SU-DHL-6 (cell line): ENCODE results near the gene TRIM38.

ENCODE experiments used
- H2AFZ ChIP-seq: fragments of 200-600 bp; sonication (generic); 2 replicates; pipeline ENCODE4 v1.6.1; 2014; ENCODE audit warnings: low read depth, mild to moderate bottlenecking, moderate library complexity, mixed read lengths, antibody characterized with exemption, low read length; ENCODE audit not compliant: severe bottlenecking
- H3F3A ChIP-seq: fragments of 200-600 bp; shearing (Covaris generic); 2 replicates; pipeline ENCODE4 v1.6.0; 2016; ENCODE audit warnings: antibody characterized with exemption, mild to moderate bottlenecking; ENCODE audit not compliant: insufficient read depth
- H3K27ac ChIP-seq: fragments of 200-600 bp; sonication (generic); 2 replicates; pipeline ENCODE4 v1.5.1; 2016; ENCODE audit warnings: low read depth, mild to moderate bottlenecking, low read length, moderate library complexity, mixed read lengths
- H3K27me3 ChIP-seq: fragments of 200-600 bp; sonication (generic), shearing (Covaris generic); 2 replicates; pipeline ENCODE4 v1.6.0; 2014; ENCODE audit warnings: mild to moderate bottlenecking, low read length
- H3K36me3 ChIP-seq: fragments of 200-600 bp; sonication (generic); 2 replicates; pipeline ENCODE4 v1.6.1; 2014; ENCODE audit warnings: mild to moderate bottlenecking, low read length, mixed read lengths
- H3K4me2 ChIP-seq: fragments of 300-600, 200-600 bp; shearing (Covaris generic), sonication (generic); 2 replicates; pipeline ENCODE4 v1.6.0; 2014; ENCODE audit warnings: low read length, low read depth, mild to moderate bottlenecking; ENCODE audit not compliant: poor library complexity, severe bottlenecking
- H3K4me3 ChIP-seq: fragments of 200-600 bp; sonication (generic); 2 replicates; pipeline ENCODE4 v1.5.1; 2014; ENCODE audit warnings: antibody characterized with exemption, low read length, mild to moderate bottlenecking, mixed read lengths; ENCODE audit not compliant: insufficient read depth, poor library complexity, severe bottlenecking
- H3K79me2 ChIP-seq: fragments of 200-600 bp; sonication (generic); 2 replicates; pipeline ENCODE4 v1.6.1; 2014; ENCODE audit warnings: mild to moderate bottlenecking, low read length, moderate library complexity; ENCODE audit not compliant: insufficient read depth
- H3K9ac ChIP-seq: fragments of 200-600 bp; sonication (generic); 2 replicates; pipeline ENCODE4 v1.7.0; 2014; ENCODE audit warnings: mild to moderate bottlenecking, low read length
- H3K9me2 ChIP-seq: fragments of 200-600 bp; sonication (generic); replicated peaks from 2 replicates; pipeline ENCODE4 v1.6.1; 2014; ENCODE audit warnings: low read length; ENCODE audit not compliant: insufficient read depth
- H3K9me3 ChIP-seq: fragments of 200-600 bp; sonication (generic); 2 replicates; pipeline ENCODE4 v1.6.1; 2014; ENCODE audit warnings: low read length, mixed read lengths; ENCODE audit not compliant: insufficient read depth
- H4K20me1 ChIP-seq: fragments of 200-600 bp; sonication (generic); 2 replicates; pipeline ENCODE4 v1.6.1; 2014; ENCODE audit warnings: low read depth, mild to moderate bottlenecking, antibody characterized with exemption, low read length, moderate library complexity, mixed read lengths
- CTCF ChIP-seq: fragments of 200-600 bp; sonication (generic); IDR thresholded peaks from one replicate; pipeline ENCODE4 v1.5.1; 2017; ENCODE audit warnings: antibody characterized with exemption, mild to moderate bottlenecking, low read length, moderate library complexity; ENCODE audit not compliant: insufficient read depth, poor library complexity, severe bottlenecking
- EZH2phosphoT487 ChIP-seq: fragments of 200-600 bp; sonication (generic), shearing (Covaris generic); conservative IDR thresholded peaks from 2 replicates; pipeline ENCODE4 v1.6.1; 2018; ENCODE audit warnings: mild to moderate bottlenecking, antibody characterized with exemption, low read length, moderate library complexity, mixed read lengths

Gene TRIM38

DNA sequence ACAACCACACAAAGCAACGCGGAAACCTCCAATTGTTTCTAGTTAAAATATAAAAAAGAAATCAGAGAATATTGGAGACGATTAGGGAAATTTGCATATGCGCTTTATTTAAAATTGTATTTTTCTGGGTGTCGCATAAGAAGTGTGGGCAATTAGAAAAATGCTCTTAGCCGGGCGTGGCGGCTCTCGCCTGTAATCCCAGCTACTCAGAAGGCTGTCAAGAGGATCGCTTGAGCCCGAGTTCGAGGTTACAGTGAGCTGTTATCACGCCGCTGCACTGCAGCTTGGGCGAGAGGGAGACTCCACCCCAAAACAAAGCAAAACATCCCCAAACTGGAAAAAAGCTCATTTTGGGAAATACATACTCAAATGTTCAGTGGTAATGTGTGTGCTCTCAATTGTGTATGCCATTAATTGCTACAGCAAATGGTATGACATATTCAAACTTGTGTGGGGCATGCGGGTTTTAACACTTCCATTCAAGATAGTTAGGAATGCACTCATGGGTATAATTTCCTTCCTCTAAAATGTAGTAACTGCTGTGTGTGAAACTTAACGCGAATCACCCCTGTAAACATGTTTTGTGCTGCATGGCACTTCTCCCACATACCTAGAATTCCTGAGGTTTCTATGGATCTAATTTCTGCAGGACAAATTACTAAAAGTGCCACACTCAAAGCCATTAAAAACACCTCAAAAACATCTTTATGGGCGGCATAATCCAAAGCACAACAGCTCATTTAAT, 69.9 kb downstream of the TRIM38 start:
- H3K27me3 ChIP-seq: no peaks in the 10 kb centered on the region
- H3K9ac ChIP-seq: peak overlapping the region; percentile 61
- H3F3A ChIP-seq: peaks cover 55% of the 10 kb centered on the region
- peak overlapping the region; percentile 43 for H3K4me3 ChIP-seq
- no peaks in the 10 kb centered on the region for H3K9me2 ChIP-seq
- H3K27ac ChIP-seq: peak overlapping the region; percentile 92
- H3K9me3 ChIP-seq: peaks cover 6% of the 10 kb centered on the region; the same call in 1 of the 2 replicates
- TF ChIP-seq CTCF (no peak), EZH2phosphoT487 (no peak)
- H3K79me2 ChIP-seq: no peaks in the 10 kb centered on the region
- H4K20me1 ChIP-seq: no peaks in the 10 kb centered on the region
- H3K4me2 ChIP-seq: peak overlapping the region; percentile 65
- H2AFZ ChIP-seq: peak overlapping the region; percentile 35
- no peaks in the 10 kb centered on the region for H3K36me3 ChIP-seq

DNA sequence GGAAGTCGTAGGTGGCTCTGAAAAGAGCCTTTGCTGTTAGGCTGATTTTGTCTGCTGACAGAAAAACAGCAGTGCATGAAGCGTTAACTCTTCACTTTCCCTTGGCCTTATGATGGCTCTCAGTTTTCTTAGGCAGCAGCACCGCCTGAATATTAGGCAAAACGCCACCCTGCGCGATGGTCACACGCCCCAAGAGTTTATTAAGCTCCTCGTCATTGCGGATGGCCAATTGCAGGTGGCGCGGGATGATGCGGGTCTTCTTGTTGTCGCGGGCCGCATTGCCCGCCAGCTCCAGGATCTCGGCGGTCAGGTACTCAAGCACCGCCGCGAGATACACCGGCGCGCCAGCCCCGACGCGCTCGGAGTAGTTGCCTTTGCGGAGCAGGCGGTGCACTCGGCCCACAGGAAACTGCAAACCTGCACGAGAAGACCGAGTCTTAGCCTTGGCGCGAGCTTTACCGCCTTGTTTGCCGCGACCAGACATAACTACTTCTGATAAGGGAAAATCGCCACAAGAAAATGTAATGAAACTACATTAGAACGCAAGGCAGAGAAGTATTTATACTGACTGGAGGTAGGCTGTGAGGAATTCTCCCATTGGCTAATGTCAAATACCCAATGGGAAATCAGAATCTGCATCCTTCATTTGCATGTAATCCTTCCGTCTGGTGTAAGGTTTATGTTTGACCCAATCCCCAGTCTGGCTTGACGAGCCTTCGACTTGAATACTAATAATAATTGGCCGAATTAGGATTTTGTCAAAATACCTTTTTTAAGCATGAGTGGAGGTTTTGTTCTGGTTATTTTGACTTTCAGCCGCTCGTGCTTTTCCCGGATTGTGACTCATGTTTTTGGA, 70.7 kb downstream of the TRIM38 start:
- Histone ChIP-seq H4K20me1 (no peaks in the 10 kb centered on the region), H3F3A (peaks cover 47% of the 10 kb centered on the region), H3K9me2 (no peaks in the 10 kb centered on the region), H3K27me3 (no peaks in the 10 kb centered on the region), H3K9ac (peak overlapping the region; percentile 61), H3K4me2 (peak overlapping the region; percentile 65), H2AFZ (peak overlapping the region; percentile 35), H3K4me3 (peak overlapping the region; percentile 43), H3K36me3 (no peaks in the 10 kb centered on the region), H3K79me2 (no peaks in the 10 kb centered on the region), H3K9me3 (peaks cover 6% of the 10 kb centered on the region; the same call in 1 of the 2 replicates), H3K27ac (peak overlapping the region; percentile 92)
- TF ChIP-seq EZH2phosphoT487: no peak
- TF ChIP-seq CTCF: no peak

GRCh38 chr6:26033941-26034354, 71.3 kb downstream of the TRIM38 start:
- Histone ChIP-seq H2AFZ (peak overlapping the region; percentile 35), H3K27me3 (no peaks in the 10 kb centered on the region), H3K9me3 (peaks cover 6% of the 10 kb centered on the region; the same call in 1 of the 2 replicates), H3K79me2 (no peaks in the 10 kb centered on the region), H3K9ac (no peak overlapping the region), H4K20me1 (no peaks in the 10 kb centered on the region), H3K9me2 (no peaks in the 10 kb centered on the region), H3K4me2 (peak overlapping the region; percentile 65), H3K27ac (peak overlapping the region; percentile 92), H3K4me3 (no peak overlapping the region), H3K36me3 (no peaks in the 10 kb centered on the region), H3F3A (peaks cover 43% of the 10 kb centered on the region)
- no peak for TF ChIP-seq CTCF
- no peak for TF ChIP-seq EZH2phosphoT487
